HUDEP-2 (cell line): Measurements from ENCODE around the gene TRAF2.

ENCODE experiments used
- DNase-seq, 76 experiments: peaks; one replicate each; lab custom pipeline; 2025; ENCODE audit not compliant: unreplicated experiment in 76 of 76; lab: John Stamatoyannopoulos, UW

The TRAF2 gene

GRCh38 chr9:136973618-136974617, 87.6 kb downstream of the TRAF2 start:
- DNase-seq = no peak

GRCh38 chr9:136974817-136975535, 88.7 kb downstream of the TRAF2 start:
- DNase-seq = peak in 30 of 76 experiments; percentile 11 to 52 (median 24)

- DNase-seq = peak in 70 of 76 experiments; percentile 32 to 87 (median 70)
Observed at GRCh38 chr9:136975644-136976043, 89.3 kb downstream of the TRAF2 start.
